Retinal pigment epithelial cell (primary cell): Measurements from ENCODE around the gene SLC11A2.
"Not testable (repeated sequence)": the region's sequence is repeated elsewhere in the genome, so short reads cannot be mapped to it uniquely, and the experiment has no call there.

Experiments
- DNase-seq: peaks from one replicate; pipeline ENCODE4 v3.0.0-alpha.2; 2010; ENCODE audit warnings: low read depth
- H3K4me3 ChIP-seq: 2 replicates; pipeline ENCODE4 v1.5.1; 2011; ENCODE audit warnings: mild to moderate bottlenecking, low read length, control low read depth, moderate library complexity
- TF ChIP-seq, protein P1 (sequence below): conservative IDR thresholded peaks from 2 replicates; pipeline ENCODE4 v1.5.1; 2011; ENCODE audit warnings: low read depth, low read length, control low read depth, inconsistent platforms

SLC11A2 gene

GRCh38 chr12:50934371-50934851, 91.8 kb downstream of the SLC11A2 start:
- TF ChIP-seq, protein P1, sequence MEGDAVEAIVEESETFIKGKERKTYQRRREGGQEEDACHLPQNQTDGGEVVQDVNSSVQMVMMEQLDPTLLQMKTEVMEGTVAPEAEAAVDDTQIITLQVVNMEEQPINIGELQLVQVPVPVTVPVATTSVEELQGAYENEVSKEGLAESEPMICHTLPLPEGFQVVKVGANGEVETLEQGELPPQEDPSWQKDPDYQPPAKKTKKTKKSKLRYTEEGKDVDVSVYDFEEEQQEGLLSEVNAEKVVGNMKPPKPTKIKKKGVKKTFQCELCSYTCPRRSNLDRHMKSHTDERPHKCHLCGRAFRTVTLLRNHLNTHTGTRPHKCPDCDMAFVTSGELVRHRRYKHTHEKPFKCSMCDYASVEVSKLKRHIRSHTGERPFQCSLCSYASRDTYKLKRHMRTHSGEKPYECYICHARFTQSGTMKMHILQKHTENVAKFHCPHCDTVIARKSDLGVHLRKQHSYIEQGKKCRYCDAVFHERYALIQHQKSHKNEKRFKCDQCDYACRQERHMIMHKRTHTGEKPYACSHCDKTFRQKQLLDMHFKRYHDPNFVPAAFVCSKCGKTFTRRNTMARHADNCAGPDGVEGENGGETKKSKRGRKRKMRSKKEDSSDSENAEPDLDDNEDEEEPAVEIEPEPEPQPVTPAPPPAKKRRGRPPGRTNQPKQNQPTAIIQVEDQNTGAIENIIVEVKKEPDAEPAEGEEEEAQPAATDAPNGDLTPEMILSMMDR = no peak
- DNase-seq = no peak

DNA sequence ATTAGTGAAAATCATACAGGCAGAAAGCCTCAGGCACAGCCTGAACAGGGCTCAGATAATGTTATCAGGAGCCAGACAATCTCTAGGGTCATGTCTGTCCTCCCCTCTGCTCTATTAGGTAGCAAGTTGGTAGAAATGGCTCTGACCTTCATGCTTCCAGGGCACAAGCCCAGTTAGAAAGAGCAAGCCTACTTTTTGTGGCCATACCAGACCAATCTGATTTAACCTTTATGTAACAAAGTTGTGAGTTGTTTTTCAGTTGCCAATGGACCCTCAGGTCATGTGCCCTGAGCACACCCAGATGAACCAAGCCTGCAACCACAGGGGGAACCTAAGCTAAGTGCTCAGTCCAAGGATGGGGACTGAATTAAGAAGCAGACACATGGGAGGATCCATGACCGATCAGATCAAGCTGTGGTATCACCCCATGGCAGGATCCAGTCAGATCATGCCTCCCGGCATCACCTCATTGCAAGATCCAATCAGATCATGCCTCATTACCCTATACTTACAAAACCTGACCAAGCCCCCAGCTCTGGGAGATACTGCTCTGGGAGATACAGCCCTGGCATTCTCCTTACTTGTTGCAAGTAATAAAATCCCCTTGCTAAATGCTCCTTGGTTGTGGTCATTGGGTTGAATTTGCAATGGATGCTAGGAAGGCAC, 92.6 kb downstream of the SLC11A2 start:
- no peak for DNase-seq
- no peak overlapping the region for H3K4me3 ChIP-seq
- TF ChIP-seq, protein P1 = no peak

More at GRCh38 chr12:50934371-50934851, 91.8 kb downstream of the SLC11A2 start:
- H3K4me3 ChIP-seq = no peak overlapping the region

GRCh38 chr12:50932787-50933280, 93.3 kb downstream of the SLC11A2 start:
- TF ChIP-seq, protein P1 = no peak
- H3K4me3 ChIP-seq = no peak overlapping the region
- no peak for DNase-seq

DNA sequence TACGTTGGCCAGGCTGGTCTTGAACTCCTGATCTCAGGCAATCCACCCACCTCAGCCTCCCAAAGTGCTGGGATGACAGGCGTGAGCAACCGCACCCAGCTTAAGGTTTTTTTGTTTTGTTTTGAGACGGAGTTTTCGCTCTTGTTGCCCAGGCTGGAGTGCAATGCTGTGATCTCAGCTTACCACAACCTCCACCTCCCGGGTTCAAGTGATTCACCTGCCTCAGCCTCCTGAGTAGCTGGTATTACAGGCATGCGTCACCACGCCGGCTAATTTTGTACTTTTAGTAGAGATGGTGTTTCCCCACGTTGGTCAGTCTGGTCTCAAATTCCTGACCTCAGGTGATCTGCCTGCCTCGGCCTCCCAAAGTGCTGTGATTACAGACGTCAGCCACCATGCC, 95.7 kb downstream of the SLC11A2 start:
- H3K4me3 ChIP-seq = not testable (repeated sequence)

DNA sequence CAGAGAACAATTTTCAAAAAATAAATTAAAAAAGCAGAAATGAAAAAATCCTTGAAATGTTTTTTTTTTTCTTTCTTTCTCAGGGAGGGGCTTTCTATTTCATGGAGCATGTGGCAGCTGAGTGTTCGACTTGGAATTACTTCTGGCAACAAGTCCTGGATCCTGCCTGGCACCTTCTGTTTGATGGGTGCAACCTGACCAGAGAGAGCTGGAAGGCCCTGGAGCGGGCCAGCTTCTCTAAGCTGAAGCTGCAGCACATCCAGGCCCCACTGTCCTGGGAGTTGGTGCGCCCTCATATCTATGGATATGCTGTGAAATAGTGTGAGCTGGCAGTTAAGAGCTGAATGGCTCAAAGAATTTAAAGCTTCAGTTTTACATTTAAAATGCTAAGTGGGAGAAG, 96.4 kb downstream of the SLC11A2 start:
- no peak for DNase-seq
- TF ChIP-seq, protein P1 = no peak

More for the DNA sequence above, 95.7 kb downstream of the SLC11A2 start:
- not testable (repeated sequence) for DNase-seq

More for the DNA sequence above, 96.4 kb downstream of the SLC11A2 start:
- no peak overlapping the region for H3K4me3 ChIP-seq
